ENCODE results near the gene C1orf35. TPM values are rescaled to one million over a fixed set of nuclear protein-coding genes. Genes with fewer than 3 reads are reported as not detected.

Gene C1orf35
- total and polyA plus RNA-seq, 2 of the 8 experiments (the other 6 are each of a cell fraction or from before 2014, with no cell fraction given): 18.6 to 19.9 TPM

DNA sequence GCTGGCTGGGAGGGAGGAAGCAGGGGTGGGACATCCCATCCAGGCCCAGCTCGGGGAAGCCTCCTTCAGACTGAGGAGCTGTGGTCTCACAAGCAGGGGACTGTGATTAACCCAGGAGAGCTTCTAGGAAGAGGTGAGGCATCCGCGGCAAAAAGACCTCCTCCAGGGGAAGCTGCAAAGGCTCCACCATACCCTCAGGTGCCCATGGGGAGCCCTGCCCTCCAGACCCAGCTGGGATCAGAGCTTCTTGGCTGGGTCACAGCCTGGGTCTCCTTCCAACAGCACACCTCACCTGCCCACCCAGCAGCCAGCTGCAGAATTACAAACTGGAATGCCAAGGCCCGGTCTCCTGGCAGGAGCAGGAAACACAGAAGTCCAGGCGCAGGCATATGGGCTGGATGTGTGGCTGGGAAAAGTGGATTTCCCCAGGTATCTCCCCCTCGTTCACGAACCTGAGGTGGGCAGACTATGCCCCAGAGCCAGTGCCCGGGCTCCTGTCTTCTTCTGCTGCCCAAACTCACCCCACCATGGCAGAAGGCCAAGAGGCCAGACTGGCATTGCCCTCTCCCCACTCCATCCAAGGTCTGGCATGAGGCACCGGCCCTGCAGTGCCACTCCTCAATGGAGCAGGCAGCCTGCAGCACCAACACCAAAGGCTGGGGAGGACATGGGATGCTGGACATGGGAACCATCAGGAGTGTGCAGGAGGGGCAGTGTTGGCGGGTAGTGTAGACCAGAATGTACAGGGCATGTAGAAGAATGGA is 36.1 kb downstream of the C1orf35 start (continued):
- TF ChIP-seq RBBP5 (IDR thresholded peaks at IDR 0.05; ENCODE audit: borderline replicate concordance, low read depth, low read length): no peak
- TF ChIP-seq NANOG (IDR thresholded peaks at IDR 0.05; ENCODE audit: insufficient read depth, low read depth, low read length, poor library complexity, severe bottlenecking): no peak
- no peak for TF ChIP-seq RAD21 (IDR thresholded peaks at IDR 0.05 in 1 of 2, conservative IDR thresholded peaks at IDR 0.05 in 1 of 2; ENCODE audit: low read depth in 2 of 2, low read length in 2 of 2)
- TF ChIP-seq TEAD4 (IDR thresholded peaks at IDR 0.05; ENCODE audit: low read depth, low read length): no peak
- no peak for TF ChIP-seq JUND (IDR thresholded peaks at IDR 0.05; ENCODE audit: low read length)
